Keratinocyte (primary cell): ENCODE measurements around the gene TCF7L2. TPM values are rescaled to one million over a fixed set of nuclear protein-coding genes. Genes with fewer than 3 reads are reported as not detected.

Source experiments
- DNase-seq: peaks from one replicate; pipeline ENCODE4 v3.0.0-alpha.2; 2011; ENCODE audit warnings: low read depth, missing footprints, low spot score
- FAIRE-seq: peaks from 2 replicates; lab custom pipeline; 2011; peaks lifted over from hg19 to GRCh38; lab: Jason Lieb, UNC
- H2AFZ ChIP-seq: 2 replicates; pipeline ENCODE4 v1.6.0; 2012; ENCODE audit warnings: low read length, control low read depth, inconsistent platforms; ENCODE audit not compliant: control insufficient read depth
- H3K27ac ChIP-seq: 2 replicates; pipeline ENCODE4 v1.5.1; 2011; ENCODE audit warnings: low read length; ENCODE audit not compliant: control insufficient read depth, insufficient read depth
- H3K27me3 ChIP-seq: 3 replicates; pipeline ENCODE4 v1.6.0; 2011; ENCODE audit warnings: low read length; ENCODE audit not compliant: control insufficient read depth, insufficient read depth; ENCODE audit errors: extremely low read depth
- H3K36me3 ChIP-seq, 2 experiments: 2 replicates in 1 of 2; 3 replicates in 1 of 2; pipeline ENCODE4 v1.5.1; 2011; ENCODE audit warnings: low read length in 2 of 2, mild to moderate bottlenecking in 1 of 2; ENCODE audit not compliant: control insufficient read depth in 2 of 2, insufficient read depth in 2 of 2; ENCODE audit errors: extremely low read depth in 1 of 2
- H3K4me1 ChIP-seq: 3 replicates; pipeline ENCODE4 v1.5.1; 2011; ENCODE audit warnings: low read length; ENCODE audit not compliant: control insufficient read depth, insufficient read depth; ENCODE audit errors: extremely low read depth
- H3K4me2 ChIP-seq: 3 replicates; pipeline ENCODE4 v1.6.0; 2011; ENCODE audit warnings: low read depth, low read length; ENCODE audit not compliant: control insufficient read depth, insufficient read depth; ENCODE audit errors: extremely low read depth
- H3K4me3 ChIP-seq, 3 experiments: fragments of 200-600 bp in 1 of 3; sonication (generic) in 1 of 3; 2 replicates in 2 of 3; 3 replicates in 1 of 3; pipeline ENCODE4 v1.5.1; 2011 to 2016; ENCODE audit warnings: low read length in 3 of 3, mild to moderate bottlenecking in 3 of 3, control low read depth in 2 of 3, inconsistent platforms in 1 of 3, low read depth in 1 of 3, mixed read lengths in 1 of 3, mixed run types in 1 of 3, moderate library complexity in 1 of 3; ENCODE audit not compliant: control insufficient read depth in 2 of 3, insufficient read depth in 2 of 3; ENCODE audit errors: extremely low read depth in 1 of 3
- H3K79me2 ChIP-seq: 2 replicates; pipeline ENCODE4 v1.6.0; 2012; ENCODE audit warnings: low read length; ENCODE audit not compliant: control insufficient read depth, insufficient read depth
- H3K9ac ChIP-seq: 3 replicates; pipeline ENCODE4 v1.6.0; 2011; ENCODE audit warnings: low read length; ENCODE audit not compliant: control insufficient read depth, insufficient read depth; ENCODE audit errors: extremely low read depth
- H3K9me1 ChIP-seq: 3 replicates; pipeline ENCODE4 v1.6.0; 2011; ENCODE audit warnings: low read length; ENCODE audit not compliant: control insufficient read depth, insufficient read depth; ENCODE audit errors: extremely low read depth
- H3K9me3 ChIP-seq: 2 replicates; pipeline ENCODE4 v1.5.1; 2012; ENCODE audit warnings: low read depth, low read length; ENCODE audit not compliant: control insufficient read depth
- H4K20me1 ChIP-seq: 3 replicates; pipeline ENCODE4 v1.6.0; 2011; ENCODE audit warnings: low read length; ENCODE audit not compliant: control insufficient read depth, insufficient read depth; ENCODE audit errors: extremely low read depth
- CTCF ChIP-seq, 3 experiments: IDR thresholded peaks in 1 of 3; conservative IDR thresholded peaks in 1 of 3; optimal IDR thresholded peaks in 1 of 3; 2 replicates in 2 of 3; 3 replicates in 1 of 3; pipeline versions ENCODE3 to v1.5.1; 2011; ENCODE audit warnings: low read length in 3 of 3, mild to moderate bottlenecking in 3 of 3, moderate library complexity in 2 of 3, control low read depth in 1 of 3, inconsistent platforms in 1 of 3; ENCODE audit not compliant: insufficient read depth in 2 of 3; ENCODE audit errors: extremely low read depth in 1 of 3
- EZH2 ChIP-seq: IDR thresholded peaks from one replicate; pipeline ENCODE4 v1.6.1; 2012; ENCODE audit warnings: inconsistent platforms, mild to moderate bottlenecking, low read length, moderate library complexity
- dilution Hi-C: fragments of 300-500 bp; cut with MboI; formaldehyde crosslinking; loops from one replicate; pipeline ENCODE4 v1.7.0; 2020; ENCODE audit warnings: low sequenced_read_pairs; ENCODE audit not compliant: extremely low pct_ligation_motif_present
- polyA plus RNA-seq, 5 experiments: library from polyadenylated mRNA; depleted of rRNA in 3 of 5; stranded (reverse) in 3 of 5; stranded (forward) in 1 of 5; unstranded in 1 of 5; fragments of >200 nt; gene quantifications; 1 replicate in 1 of 5; 2 replicates in 3 of 5; 3 replicates in 1 of 5; pipeline versions ENCODE4 v1.2.1 to v1.2.3, GENCODE V29; 2011 to 2012; ENCODE audit warnings: missing spikeins in 2 of 5, low read depth in 1 of 5, low replicate concordance in 1 of 5

The TCF7L2 gene
- polyA plus RNA-seq, 1 donor (not counting 4 experiments of a cell fraction or from before 2014, with no cell fraction given) = 2.5 TPM

DNA sequence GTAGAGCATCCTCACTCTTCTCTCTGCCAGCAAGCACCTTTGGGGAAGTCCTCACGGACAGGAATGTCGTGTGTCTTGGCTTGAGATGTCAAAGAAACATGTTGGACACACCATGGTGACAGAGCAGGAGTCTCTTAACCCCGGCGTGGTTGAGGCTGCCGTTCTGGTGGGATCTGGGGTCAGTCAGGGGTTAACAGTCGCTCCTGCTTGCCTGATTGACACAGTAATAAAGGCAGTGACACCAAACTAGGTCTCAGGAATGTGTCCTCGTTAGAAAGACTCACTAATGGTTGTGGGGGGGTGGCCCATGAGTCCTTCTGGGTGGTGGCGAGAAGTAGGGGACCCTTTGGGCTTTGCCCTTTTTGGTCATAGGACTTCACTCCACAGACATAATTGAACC is 69.0 kb downstream of the TCF7L2 start:
- Histone ChIP-seq H4K20me1 (no peaks in the 10 kb centered on the region), H3K9me1 (no peaks in the 10 kb centered on the region), H3K79me2 (no peaks in the 10 kb centered on the region), H3K9me3 (no peaks in the 10 kb centered on the region), H3K27me3 (no peaks in the 10 kb centered on the region), H3K27ac (no peak overlapping the region), H3K9ac (no peak overlapping the region), H3K36me3 (no peaks in the 10 kb centered on the region), H2AFZ (no peak overlapping the region), H3K4me2 (no peak overlapping the region), H3K4me1 (no peaks in the 10 kb centered on the region), H3K4me3 (no peak overlapping the region)
- dilution Hi-C loops = no loop called here
- no peak for DNase-seq
- no peak for FAIRE-seq
- TF ChIP-seq EZH2 (no peak), CTCF (optimal IDR thresholded peaks at IDR 0.05 in 1 of 3, IDR thresholded peaks at IDR 0.05 in 1 of 3, conservative IDR thresholded peaks at IDR 0.05 in 1 of 3; ENCODE audit: extremely low read depth in 1 of 3, insufficient read depth in 2 of 3, low read length in 3 of 3) (no peak)

- Histone ChIP-seq H3K27ac (no peak overlapping the region), H2AFZ (no peak overlapping the region), H3K36me3 (no peaks in the 10 kb centered on the region), H3K4me3 (no peak overlapping the region), H3K79me2 (no peaks in the 10 kb centered on the region), H3K27me3 (no peaks in the 10 kb centered on the region), H3K4me2 (no peak overlapping the region), H4K20me1 (no peaks in the 10 kb centered on the region), H3K9me3 (no peaks in the 10 kb centered on the region), H3K9me1 (no peaks in the 10 kb centered on the region), H3K9ac (no peak overlapping the region), H3K4me1 (no peaks in the 10 kb centered on the region)
- FAIRE-seq (no peak), DNase-seq (no peak)
- dilution Hi-C loops = no loop called here
- TF ChIP-seq CTCF (optimal IDR thresholded peaks at IDR 0.05 in 1 of 3, IDR thresholded peaks at IDR 0.05 in 1 of 3, conservative IDR thresholded peaks at IDR 0.05 in 1 of 3; ENCODE audit: extremely low read depth in 1 of 3, insufficient read depth in 2 of 3, low read length in 3 of 3) (no peak), EZH2 (no peak)
Observed at GRCh38 chr10:113019692-113020474, 69.8 kb downstream of the TCF7L2 start.
